ENCODE data around the gene ZNF366. TPM values are rescaled to one million over a fixed set of nuclear protein-coding genes. Genes with fewer than 3 reads are reported as not detected.

Gene ZNF366, protein sequence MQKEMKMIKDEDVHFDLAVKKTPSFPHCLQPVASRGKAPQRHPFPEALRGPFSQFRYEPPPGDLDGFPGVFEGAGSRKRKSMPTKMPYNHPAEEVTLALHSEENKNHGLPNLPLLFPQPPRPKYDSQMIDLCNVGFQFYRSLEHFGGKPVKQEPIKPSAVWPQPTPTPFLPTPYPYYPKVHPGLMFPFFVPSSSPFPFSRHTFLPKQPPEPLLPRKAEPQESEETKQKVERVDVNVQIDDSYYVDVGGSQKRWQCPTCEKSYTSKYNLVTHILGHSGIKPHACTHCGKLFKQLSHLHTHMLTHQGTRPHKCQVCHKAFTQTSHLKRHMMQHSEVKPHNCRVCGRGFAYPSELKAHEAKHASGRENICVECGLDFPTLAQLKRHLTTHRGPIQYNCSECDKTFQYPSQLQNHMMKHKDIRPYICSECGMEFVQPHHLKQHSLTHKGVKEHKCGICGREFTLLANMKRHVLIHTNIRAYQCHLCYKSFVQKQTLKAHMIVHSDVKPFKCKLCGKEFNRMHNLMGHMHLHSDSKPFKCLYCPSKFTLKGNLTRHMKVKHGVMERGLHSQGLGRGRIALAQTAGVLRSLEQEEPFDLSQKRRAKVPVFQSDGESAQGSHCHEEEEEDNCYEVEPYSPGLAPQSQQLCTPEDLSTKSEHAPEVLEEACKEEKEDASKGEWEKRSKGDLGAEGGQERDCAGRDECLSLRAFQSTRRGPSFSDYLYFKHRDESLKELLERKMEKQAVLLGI
- total RNA-seq: 0.39 and 0.43 TPM in 2 replicates

DNA sequence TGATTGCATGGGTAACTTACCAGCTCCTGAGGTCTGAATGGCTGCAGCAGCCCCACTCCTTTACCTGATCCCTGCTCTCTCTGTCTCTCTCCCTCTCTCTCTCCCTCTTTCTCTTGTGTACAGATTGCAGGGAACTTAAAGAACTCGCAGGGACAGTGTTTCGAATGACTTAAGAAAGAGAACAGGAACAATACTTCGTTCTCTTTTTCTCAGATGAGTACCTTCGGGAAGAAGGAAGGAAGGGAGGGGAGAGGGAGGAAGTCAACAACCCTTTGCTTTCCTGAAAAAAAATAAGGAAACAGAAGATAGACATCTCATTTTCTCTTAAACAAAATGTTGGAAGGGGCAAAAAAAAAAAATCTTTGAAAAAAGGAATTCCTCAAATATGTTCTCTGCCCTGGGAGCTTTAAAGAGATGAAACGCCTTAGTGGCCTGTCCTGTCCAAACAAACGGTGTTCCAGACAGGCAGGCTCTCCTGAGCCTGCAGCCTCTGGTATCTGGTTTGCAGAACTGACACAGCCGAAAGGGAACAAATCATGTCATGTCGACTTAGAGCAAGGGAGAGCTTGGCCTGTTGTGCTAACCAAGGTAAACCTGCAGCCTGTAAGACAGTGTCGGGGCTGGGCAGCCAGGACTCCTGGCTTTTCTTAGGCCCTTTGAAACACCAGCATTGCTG lies at the start of gene ZNF366:
Gene ZNF366, minus strand, starts transcription at position 180 of the 676 bp plus-strand sequence. CDS start 45,914 bp downstream, outside the sequence.

Other genes starting within 250 kb of the ZNF366 start
- gene MRPS27, start 187.2 kb downstream of the ZNF366 start, total RNA-seq: 91.5 and 101 TPM in 2 replicates
- 7.5 and 9.5 TPM in 2 replicates for gene PTCD2, start 187.0 kb downstream of the ZNF366 start, total RNA-seq

Data from placental epithelial cell (primary cell).